Gastrocnemius medialis (tissue), 4 donors: ENCODE data around the gene GRAMD2B.

ENCODE experiments used
- CTCF ChIP-seq, 5 experiments: fragments of 450-650 bp in 3 of 5; fragments of 200-600 bp in 2 of 5; sonication (generic) in 2 of 5; IDR thresholded peaks in 4 of 5; conservative IDR thresholded peaks in 1 of 5; 1 replicate in 4 of 5; 2 replicates in 1 of 5; pipeline ENCODE4 v1.5.1; 2016 to 2019; ENCODE audit warnings: antibody characterized with exemption in 5 of 5, mild to moderate bottlenecking in 3 of 5, moderate library complexity in 3 of 5
- POLR2A ChIP-seq, 2 donors: fragments of 450-650 bp; IDR thresholded peaks; one replicate each; pipeline ENCODE4 v1.6.1; 2017; ENCODE audit warnings: antibody characterized with exemption in 2 of 2, mild to moderate bottlenecking in 2 of 2, moderate library complexity in 2 of 2

- TF ChIP-seq CTCF (IDR thresholded peaks at IDR 0.05 in 4 of 5, conservative IDR thresholded peaks at IDR 0.05 in 1 of 5) (no peak), POLR2A (IDR thresholded peaks at IDR 0.05) (no peak)
Observed at GRCh38 chr5:126402621-126403555, 20.3 kb upstream of the GRAMD2B start.
